Esophagus muscularis mucosa (tissue), 4 donors: ENCODE measurements around the gene STK32B. TPM values are rescaled to one million over a fixed set of nuclear protein-coding genes. Genes with fewer than 3 reads are reported as not detected.

Source experiments
- DNase-seq: peaks from one replicate; pipeline ENCODE4 v3.0.0-alpha.2; 2017; ENCODE audit errors: extremely low spot score
- H3K27ac ChIP-seq, 4 donors: fragments of 200-600 bp; sonication (generic); replicated peaks in 1 of 4; 1 replicate in 3 of 4; 2 replicates in 1 of 4; pipeline ENCODE4 v1.5.1; 2016 to 2019; ENCODE audit warnings: mild to moderate bottlenecking in 1 of 4
- H3K27me3 ChIP-seq, 4 donors: fragments of 200-600 bp; sonication (generic); one replicate each; pipeline versions ENCODE4 v1.5.1 to v1.6.0; 2016 to 2019
- H3K36me3 ChIP-seq, 4 donors: fragments of 200-600 bp; sonication (generic); one replicate each; pipeline ENCODE4 v1.5.1; 2016 to 2019
- H3K4me1 ChIP-seq, 4 donors: fragments of 200-600 bp; sonication (generic); one replicate each; pipeline ENCODE4 v1.5.1; 2016 to 2019
- H3K4me3 ChIP-seq, 4 donors: fragments of 200-600 bp; sonication (generic); 1 replicate in 2 of 4; 2 replicates in 2 of 4; pipeline ENCODE4 v1.5.1; 2016 to 2019; ENCODE audit warnings: mild to moderate bottlenecking in 4 of 4, moderate library complexity in 1 of 4
- H3K9me3 ChIP-seq, 4 donors: fragments of 200-600 bp; sonication (generic); 1 replicate in 3 of 4; 2 replicates in 1 of 4; pipeline ENCODE4 v1.5.1; 2016 to 2019
- CTCF ChIP-seq, 3 experiments: fragments of 200-600 bp in 2 of 3; fragments of 450-650 bp in 1 of 3; sonication (generic) in 2 of 3; IDR thresholded peaks; one replicate each; pipeline ENCODE4 v1.5.1; 2017 to 2019; ENCODE audit warnings: antibody characterized with exemption in 3 of 3, mild to moderate bottlenecking in 2 of 3, moderate library complexity in 1 of 3
- EP300 ChIP-seq: sonication (generic); formaldehyde crosslinking; IDR thresholded peaks from one replicate; pipeline ENCODE4 v1.6.1; 2017; ENCODE audit warnings: antibody characterized with exemption
- POLR2A ChIP-seq: fragments of 450-650 bp; IDR thresholded peaks from one replicate; pipeline ENCODE4 v1.6.1; 2017; ENCODE audit warnings: antibody characterized with exemption, moderate library complexity, mild to moderate bottlenecking, low read depth
- POLR2AphosphoS5 ChIP-seq, 2 donors: sonication (generic); formaldehyde crosslinking; IDR thresholded peaks; one replicate each; pipeline ENCODE4 v1.6.1; 2017; ENCODE audit warnings: antibody characterized with exemption in 2 of 2
- WGBS: methylation state at CpG from one replicate; pipeline ENCODE4 v1.1.5; 2018; 5-methylcytosine and 5-hydroxymethylcytosine counted together
- intact Hi-C: fragments of 100-400 bp; cut with DNase I; formaldehyde crosslinking; loops from one replicate; pipeline ENCODE4 v1.15.1; 2023
- total RNA-seq, 4 donors: library from RNA; depleted of rRNA; stranded (reverse); fragments of >200 nt; gene quantifications; one replicate each; pipeline versions ENCODE4 v1.1.0 to v1.2.1, GENCODE V29; 2016

The STK32B gene
- total RNA-seq, 4 donors from 2014 or later = 1.7 to 3.8 (median 2.7) TPM

GRCh38 chr4:5034206-5034605, 17.1 kb upstream of the STK32B start:
- H3K27ac ChIP-seq = peak overlapping the region; percentile 36 to 56 (median 47)
- H3K9me3 ChIP-seq = no peaks in the 10 kb centered on the region

GRCh38 chr4:5036239-5036638, 15.0 kb upstream of the STK32B start:
- H3K36me3 ChIP-seq = no peaks in the 10 kb centered on the region
- TF ChIP-seq EP300 = no peak
- no peak for TF ChIP-seq POLR2A
- no peak for TF ChIP-seq CTCF (IDR thresholded peaks at IDR 0.05)
- no peak for TF ChIP-seq POLR2AphosphoS5 (IDR thresholded peaks at IDR 0.05)
- no peaks in the 10 kb centered on the region for H3K9me3 ChIP-seq
- 41% methylated on average over 5 of the region's 5 CpGs for WGBS
- no peak for DNase-seq
- no peak overlapping the region for H3K4me3 ChIP-seq
- peaks cover 0 to 3% (median 0%) of the 10 kb centered on the region in 4 donors for H3K27me3 ChIP-seq
- H3K4me1 ChIP-seq = peaks cover 22 to 48% (median 42%) of the 10 kb centered on the region in 4 donors
- intact Hi-C loops = loop anchor here (5.0 kb wide), 1 partner anchor 39 kb away; no protein-coding TSS in a partner anchor
- H3K27ac ChIP-seq = no peak overlapping the region

More at GRCh38 chr4:5034206-5034605, 17.1 kb upstream of the STK32B start:
- no peak for TF ChIP-seq CTCF (IDR thresholded peaks at IDR 0.05)
- TF ChIP-seq POLR2AphosphoS5 (IDR thresholded peaks at IDR 0.05) = no peak
- TF ChIP-seq EP300 = no peak
- TF ChIP-seq POLR2A = no peak
- Histone ChIP-seq H3K27me3 (peaks cover 0 to 3% (median 0%) of the 10 kb centered on the region in 4 donors), H3K36me3 (no peaks in the 10 kb centered on the region), H3K4me1 (peaks cover 22 to 48% (median 42%) of the 10 kb centered on the region in 4 donors), H3K4me3 (no peak overlapping the region)
- 40% methylated on average over 8 of the region's 8 CpGs for WGBS
- no peak for DNase-seq
- intact Hi-C loops = no loop called here

- DNase-seq = no peak
- peak overlapping the region in 1 of 4 donors; percentile 17 for H3K27ac ChIP-seq
Observed at GRCh38 chr4:5037553-5038551, 13.4 kb upstream of the STK32B start.

GRCh38 chr4:5039800-5040199, 11.5 kb upstream of the STK32B start:
- Histone ChIP-seq H3K4me3 (no peak overlapping the region), H3K27me3 (peaks cover 0 to 4% (median 2%) of the 10 kb centered on the region in 4 donors), H3K9me3 (no peaks in the 10 kb centered on the region), H3K27ac (no peak overlapping the region), H3K36me3 (no peaks in the 10 kb centered on the region), H3K4me1 (peaks cover 2 to 27% (median 21%) of the 10 kb centered on the region in 4 donors)
- no peak for DNase-seq
- no peak for TF ChIP-seq POLR2A
- TF ChIP-seq EP300 = no peak
- no peak for TF ChIP-seq POLR2AphosphoS5 (IDR thresholded peaks at IDR 0.05)
- TF ChIP-seq CTCF (IDR thresholded peaks at IDR 0.05) = no peak
- intact Hi-C loops = loop anchor here (5.0 to 10.0 kb wide), 2 partner anchors 42 to 775 kb away; no protein-coding TSS in a partner anchor
- WGBS = 95% methylated on average over 7 of the region's 7 CpGs

More at GRCh38 chr4:5037553-5038551, 13.4 kb upstream of the STK32B start:
- Histone ChIP-seq H3K9me3 (no peaks in the 10 kb centered on the region), H3K36me3 (no peaks in the 10 kb centered on the region), H3K4me1 (peaks cover 21 to 46% (median 40%) of the 10 kb centered on the region in 4 donors), H3K4me3 (no peak overlapping the region), H3K27me3 (peaks cover 0 to 3% (median 0%) of the 10 kb centered on the region in 4 donors)
- intact Hi-C loops = loop anchor here (5.0 kb wide), 1 partner anchor 41 kb away; no protein-coding TSS in a partner anchor
- TF ChIP-seq POLR2AphosphoS5 (IDR thresholded peaks at IDR 0.05) (peak in 1 of 2 donors; percentile 71), POLR2A (no peak)
- 62% methylated on average over 8 of the region's 8 CpGs for WGBS
